ENCODE data around the gene GPATCH3.
"Not testable (repeated sequence)": the region's sequence is repeated elsewhere in the genome, so short reads cannot be mapped to it uniquely, and the experiment has no call there.

Gene GPATCH3

GRCh38 chr1:26900001-26900814 is at the start of gene GPATCH3:
TSS of gene GPATCH3 (minus strand) at chr1:26900467. CDS start at chr1:26900442, 25 bp downstream.
- no peak for TF ChIP-seq CTCF (IDR thresholded peaks at IDR 0.05; ENCODE audit: borderline replicate concordance, control extremely low read depth, extremely low read depth, insufficient read depth, missing control alignments)
- in situ Hi-C loops (cut with MboI; ENCODE audit: low sequenced_read_pairs, unreplicated experiment): no loop called here
- peak; percentile 93 for DNase-seq (ENCODE audit: low spot score)

GRCh38 chr1:26949926-26950319 is 49.7 kb upstream of the GPATCH3 start:
- no peak for TF ChIP-seq CTCF (IDR thresholded peaks at IDR 0.05; ENCODE audit: borderline replicate concordance, control extremely low read depth, extremely low read depth, insufficient read depth, missing control alignments)
- DNase-seq (ENCODE audit: low spot score): no peak
- in situ Hi-C loops (cut with MboI; ENCODE audit: low sequenced_read_pairs, unreplicated experiment): no loop called here

GRCh38 chr1:26949266-26949925 is 49.1 kb upstream of the GPATCH3 start:
- no peak for TF ChIP-seq CTCF (IDR thresholded peaks at IDR 0.05; ENCODE audit: borderline replicate concordance, control extremely low read depth, extremely low read depth, insufficient read depth, missing control alignments)
- DNase-seq (ENCODE audit: low spot score): no peak
- in situ Hi-C loops (cut with MboI; ENCODE audit: low sequenced_read_pairs, unreplicated experiment): no loop called here

GRCh38 chr1:26948725-26949057 is 48.4 kb upstream of the GPATCH3 start:
- DNase-seq (ENCODE audit: low spot score); in situ Hi-C loops (cut with MboI; ENCODE audit: low sequenced_read_pairs, unreplicated experiment): not testable (repeated sequence)

- DNase-seq (ENCODE audit: low spot score): no peak
- no peak for TF ChIP-seq CTCF (IDR thresholded peaks at IDR 0.05; ENCODE audit: borderline replicate concordance, control extremely low read depth, extremely low read depth, insufficient read depth, missing control alignments)
- in situ Hi-C loops (cut with MboI; ENCODE audit: low sequenced_read_pairs, unreplicated experiment): no loop called here
Observed at GRCh38 chr1:26946270-26946669, 46.0 kb upstream of the GPATCH3 start.

GRCh38 chr1:26945728-26946127 is 45.5 kb upstream of the GPATCH3 start:
- DNase-seq (ENCODE audit: low spot score): no peak
- in situ Hi-C loops (cut with MboI; ENCODE audit: low sequenced_read_pairs, unreplicated experiment): no loop called here
- no peak for TF ChIP-seq CTCF (IDR thresholded peaks at IDR 0.05; ENCODE audit: borderline replicate concordance, control extremely low read depth, extremely low read depth, insufficient read depth, missing control alignments)

- no peak for DNase-seq (ENCODE audit: low spot score)
- TF ChIP-seq CTCF (IDR thresholded peaks at IDR 0.05; ENCODE audit: borderline replicate concordance, control extremely low read depth, extremely low read depth, insufficient read depth, missing control alignments): no peak
Observed at GRCh38 chr1:26945138-26945537, 44.9 kb upstream of the GPATCH3 start.

More at GRCh38 chr1:26945138-26945537, 44.9 kb upstream of the GPATCH3 start:
- in situ Hi-C loops (cut with MboI; ENCODE audit: low sequenced_read_pairs, unreplicated experiment): no loop called here
